HG03066 (cell line): ENCODE measurements around the gene KNDC1.

ENCODE experiments used
- ATAC-seq: cut with Tn5 transposase; IDR thresholded peaks from one replicate; pipeline ENCODE4 v1.9.1; 2021; ENCODE audit warnings: low read depth; ENCODE audit not compliant: unreplicated experiment

The KNDC1 gene

DNA sequence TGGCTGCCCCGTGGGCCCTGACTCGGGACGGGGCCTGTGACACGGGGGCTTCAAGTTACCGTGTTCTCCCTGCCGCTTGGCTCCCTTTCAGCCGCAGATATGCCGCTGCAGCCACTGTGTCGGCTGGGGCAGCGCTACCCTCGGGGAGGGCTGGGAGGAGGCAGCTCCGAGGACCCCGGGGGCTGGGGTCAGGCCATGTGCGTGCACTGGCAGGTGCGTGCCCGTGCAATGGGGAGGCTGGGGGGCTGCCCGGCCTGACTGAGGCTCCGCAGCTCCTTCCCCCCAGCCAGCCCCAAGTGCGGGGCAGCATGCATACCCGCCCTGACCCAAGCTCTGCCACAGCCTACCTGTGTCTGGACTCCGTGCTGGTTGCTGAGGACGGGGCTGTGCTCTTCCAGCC is 29.2 kb downstream of the KNDC1 start:
- no peak for ATAC-seq

DNA sequence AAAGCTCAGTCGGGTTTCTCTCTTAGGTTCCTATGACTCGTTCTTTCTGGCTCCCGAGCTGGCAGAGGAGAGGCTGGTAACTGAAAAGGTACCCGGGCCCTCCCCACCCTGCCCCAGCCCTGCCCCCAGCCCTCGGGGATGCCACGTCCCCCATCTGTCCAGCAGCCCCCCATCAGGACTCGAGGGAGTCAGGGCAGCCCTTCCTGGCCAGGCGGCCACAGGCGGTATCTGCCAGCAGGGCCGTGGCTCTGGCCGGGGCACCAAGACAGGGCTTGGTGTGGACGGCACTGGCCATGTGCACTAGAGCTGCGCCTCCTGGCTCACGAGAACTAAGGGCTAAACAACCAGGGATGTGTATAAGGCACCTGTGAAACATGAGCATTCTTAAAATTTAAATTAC is 29.7 kb downstream of the KNDC1 start:
- no peak for ATAC-seq

DNA sequence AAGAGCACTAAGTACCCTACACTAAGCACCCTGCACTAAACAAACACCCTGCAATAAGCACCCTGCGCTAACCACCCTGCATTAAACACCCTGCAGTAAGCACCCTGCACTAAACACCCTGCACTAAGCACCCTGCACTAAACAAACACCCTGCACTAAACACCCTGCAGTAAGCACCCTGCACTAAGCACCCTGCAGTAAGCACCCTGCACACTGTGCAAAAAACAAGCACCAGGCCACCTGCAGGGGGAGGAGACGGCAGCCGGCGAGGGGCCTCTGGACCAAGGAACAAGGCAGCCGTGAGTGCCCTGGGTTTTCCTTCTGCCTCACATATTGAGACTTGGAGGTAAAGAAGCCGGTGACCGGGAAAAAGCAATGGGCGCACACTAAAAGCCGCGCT is 30.2 kb downstream of the KNDC1 start:
- no peak for ATAC-seq

DNA sequence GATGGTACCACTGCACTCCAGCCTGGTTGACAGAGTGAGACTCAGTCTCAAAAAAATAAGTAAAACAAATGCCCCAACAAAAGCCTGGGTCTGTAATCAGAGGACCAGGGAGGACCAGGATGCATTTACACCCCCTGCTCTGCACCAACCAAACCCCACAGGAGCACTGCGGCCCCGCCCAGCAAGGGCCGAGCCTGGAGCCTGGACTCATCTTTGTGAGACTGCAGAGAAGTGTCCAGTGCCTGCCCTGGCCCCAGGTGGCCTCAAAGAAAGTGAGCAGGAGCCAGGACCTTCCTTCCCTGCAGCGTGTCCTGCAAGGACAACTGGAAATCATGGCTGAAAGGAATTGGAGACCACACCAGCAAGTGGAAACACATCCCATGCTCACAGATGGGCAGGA is 31.6 kb downstream of the KNDC1 start:
- ATAC-seq, result no peak

DNA sequence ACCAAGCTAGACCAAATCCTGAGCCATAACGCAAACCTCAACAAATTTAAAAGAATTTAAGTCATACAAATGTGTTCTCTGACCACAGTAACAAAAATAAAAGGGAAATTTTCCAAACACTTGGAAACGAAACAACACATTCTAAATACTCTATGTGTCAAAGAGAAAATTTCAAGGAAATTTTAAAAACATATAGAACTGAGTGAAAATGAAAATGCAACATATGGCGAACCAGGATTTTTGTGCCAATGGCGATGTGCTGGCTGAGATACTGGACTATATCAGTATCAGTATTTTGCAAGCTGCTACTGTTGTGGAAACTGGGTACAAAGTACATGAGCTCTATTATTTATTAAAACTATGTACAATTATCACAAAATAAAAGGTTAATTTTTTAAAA is 34.1 kb downstream of the KNDC1 start:
- ATAC-seq, result no peak

DNA sequence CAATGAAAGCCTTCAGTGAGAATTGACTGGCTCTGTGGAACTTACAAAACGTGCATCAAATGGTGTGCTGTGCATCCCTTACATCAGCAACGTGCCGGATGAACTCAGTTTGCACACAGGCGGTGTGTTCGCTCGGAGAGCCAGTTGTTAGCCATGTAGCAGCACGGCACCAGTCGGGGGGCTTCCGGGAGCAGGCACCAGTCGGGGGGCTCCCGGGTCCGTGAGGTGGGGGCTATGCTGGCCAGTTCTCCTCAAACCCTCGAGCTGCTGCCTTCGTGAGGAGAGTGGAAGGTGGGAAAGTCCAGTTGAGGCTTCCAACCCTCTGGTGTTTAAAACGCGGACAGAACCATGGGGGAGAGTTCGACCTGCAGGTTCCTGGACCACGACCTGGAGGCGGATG is 35.1 kb downstream of the KNDC1 start:
- no peak for ATAC-seq

DNA sequence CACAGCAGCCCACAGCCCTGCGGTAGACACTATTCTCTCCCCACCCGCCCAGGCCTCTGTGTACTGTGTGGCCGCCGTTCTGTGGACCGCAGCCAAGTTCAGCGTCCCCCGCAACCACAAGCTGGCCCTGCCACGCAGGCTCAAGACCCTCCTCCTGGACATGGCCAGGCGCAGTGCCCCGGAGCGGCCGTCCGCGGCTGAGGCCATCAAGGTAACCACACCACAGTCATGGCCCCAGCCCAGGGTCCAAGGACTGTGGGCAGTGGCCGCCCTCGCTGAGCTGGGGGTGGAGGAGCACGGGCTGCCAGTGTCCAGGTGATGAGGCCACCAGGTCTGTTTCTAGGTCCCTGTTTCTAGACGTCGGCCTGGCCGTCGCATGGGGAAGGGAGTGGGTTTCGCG is 35.6 kb downstream of the KNDC1 start:
- ATAC-seq, result no peak

DNA sequence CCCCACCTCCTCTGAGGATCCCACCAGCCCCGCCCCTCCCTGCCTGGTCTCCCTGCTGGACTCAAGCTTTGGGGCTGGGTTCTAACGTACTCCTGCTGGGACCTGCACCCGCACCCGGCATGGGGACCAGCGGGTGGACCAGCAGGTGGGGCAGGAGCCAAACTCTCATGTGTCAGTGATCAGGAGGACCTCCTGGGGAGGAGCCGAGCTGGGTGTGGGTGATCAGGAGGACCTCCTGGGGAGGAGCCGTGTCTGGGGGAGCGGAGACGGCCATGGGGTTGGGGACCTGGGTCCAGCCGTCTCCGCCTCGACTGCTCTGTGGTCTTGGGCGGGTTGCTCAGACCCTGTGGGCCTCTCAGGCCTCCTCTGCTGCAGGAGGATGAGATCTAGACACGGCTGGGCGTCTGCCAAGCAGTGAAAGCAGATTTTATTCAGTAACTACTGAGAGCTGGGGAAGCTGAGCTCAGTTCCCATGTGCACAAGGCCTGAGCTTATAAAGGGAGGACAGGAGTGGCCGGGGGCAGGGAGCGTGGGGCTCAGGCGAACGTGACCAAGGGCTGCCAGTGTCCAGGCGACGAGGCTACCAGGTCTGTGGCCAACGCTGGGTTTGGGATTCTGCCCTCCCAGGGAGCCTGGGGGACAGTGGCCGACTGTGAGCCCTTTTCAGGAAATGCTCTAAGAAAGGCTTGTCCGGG is 36.3 kb downstream of the KNDC1 start:
- no peak for ATAC-seq

DNA sequence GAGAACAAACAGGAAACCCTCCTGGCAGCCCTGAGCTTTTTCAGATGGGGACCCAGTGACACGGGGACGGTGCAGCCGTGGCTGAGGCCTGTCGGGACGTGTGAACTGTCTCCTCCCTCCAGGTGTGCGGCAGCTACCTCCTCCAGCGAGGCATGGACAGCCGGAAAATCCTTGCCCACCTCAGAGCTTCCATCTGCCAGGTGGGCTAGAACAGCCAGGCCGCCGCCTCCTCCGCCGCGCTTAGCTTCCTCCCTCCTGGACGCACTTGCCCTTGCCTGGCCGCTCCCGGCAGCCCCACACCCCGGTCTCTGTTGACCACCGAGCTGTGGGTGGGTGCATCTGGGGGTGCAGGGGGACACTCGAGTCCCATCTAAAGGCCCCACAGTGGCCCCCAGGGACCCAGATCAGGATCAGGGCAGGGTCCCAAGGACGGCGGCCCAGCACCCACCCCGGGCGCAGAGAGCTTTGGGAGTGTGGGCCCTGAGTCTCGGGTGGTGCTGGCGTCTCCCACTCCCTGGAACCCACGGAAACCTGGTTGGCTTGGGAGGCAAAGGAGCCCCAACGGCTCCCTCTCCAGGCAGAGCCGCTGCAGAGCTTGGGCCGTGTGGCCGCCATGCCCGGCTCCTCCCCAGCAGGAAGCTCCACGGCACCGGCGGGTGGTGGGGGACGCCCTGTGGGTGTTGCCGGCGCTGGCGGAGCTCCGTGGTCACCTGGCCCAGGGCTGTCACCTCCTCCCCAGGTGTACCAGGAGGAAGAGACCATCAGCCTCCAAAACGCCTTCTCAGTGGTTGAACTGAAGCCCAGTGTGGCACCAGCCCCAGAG is 37.1 kb downstream of the KNDC1 start:
- ATAC-seq, result no peak

DNA sequence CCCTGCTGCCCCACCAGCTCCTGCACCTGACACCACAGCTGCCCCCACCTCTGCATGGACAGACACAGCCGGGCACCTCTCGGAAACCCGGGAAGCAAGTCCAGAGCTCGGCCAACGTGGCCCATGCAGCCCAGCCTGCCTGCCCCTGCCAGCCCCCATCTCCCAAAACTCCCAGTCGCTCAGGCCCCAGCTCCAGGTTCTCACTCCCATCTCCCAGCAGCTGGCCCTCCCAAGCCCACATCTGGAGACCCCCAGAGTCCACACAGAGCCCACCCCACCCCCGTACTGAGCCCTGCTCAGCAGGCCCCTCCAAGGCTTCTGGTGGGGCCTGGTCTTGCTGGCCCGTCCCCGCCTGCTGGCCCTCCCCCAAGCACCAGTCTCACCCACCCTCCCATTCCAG is 37.8 kb downstream of the KNDC1 start:
- ATAC-seq, result no peak

DNA sequence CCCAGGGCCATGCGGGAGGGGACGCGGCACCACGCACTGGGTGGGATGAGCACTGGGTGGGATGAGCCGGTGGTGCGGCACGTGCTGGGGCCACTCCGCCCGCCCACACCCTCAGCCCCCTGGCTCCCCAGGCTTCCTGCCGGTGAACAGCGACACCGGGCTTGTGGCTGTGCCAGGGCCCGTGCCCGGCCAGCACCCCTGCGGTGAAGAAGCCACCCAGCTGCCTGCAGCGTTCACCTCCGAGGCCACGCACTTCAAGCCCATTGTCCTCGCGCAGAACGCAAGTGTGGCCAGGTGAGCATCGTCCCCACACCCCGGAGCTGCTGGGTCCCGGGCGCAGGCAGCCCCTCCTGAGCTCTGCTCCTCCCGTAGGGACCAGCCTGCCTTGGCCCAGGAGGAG is 38.2 kb downstream of the KNDC1 start:
- ATAC-seq, result no peak

DNA sequence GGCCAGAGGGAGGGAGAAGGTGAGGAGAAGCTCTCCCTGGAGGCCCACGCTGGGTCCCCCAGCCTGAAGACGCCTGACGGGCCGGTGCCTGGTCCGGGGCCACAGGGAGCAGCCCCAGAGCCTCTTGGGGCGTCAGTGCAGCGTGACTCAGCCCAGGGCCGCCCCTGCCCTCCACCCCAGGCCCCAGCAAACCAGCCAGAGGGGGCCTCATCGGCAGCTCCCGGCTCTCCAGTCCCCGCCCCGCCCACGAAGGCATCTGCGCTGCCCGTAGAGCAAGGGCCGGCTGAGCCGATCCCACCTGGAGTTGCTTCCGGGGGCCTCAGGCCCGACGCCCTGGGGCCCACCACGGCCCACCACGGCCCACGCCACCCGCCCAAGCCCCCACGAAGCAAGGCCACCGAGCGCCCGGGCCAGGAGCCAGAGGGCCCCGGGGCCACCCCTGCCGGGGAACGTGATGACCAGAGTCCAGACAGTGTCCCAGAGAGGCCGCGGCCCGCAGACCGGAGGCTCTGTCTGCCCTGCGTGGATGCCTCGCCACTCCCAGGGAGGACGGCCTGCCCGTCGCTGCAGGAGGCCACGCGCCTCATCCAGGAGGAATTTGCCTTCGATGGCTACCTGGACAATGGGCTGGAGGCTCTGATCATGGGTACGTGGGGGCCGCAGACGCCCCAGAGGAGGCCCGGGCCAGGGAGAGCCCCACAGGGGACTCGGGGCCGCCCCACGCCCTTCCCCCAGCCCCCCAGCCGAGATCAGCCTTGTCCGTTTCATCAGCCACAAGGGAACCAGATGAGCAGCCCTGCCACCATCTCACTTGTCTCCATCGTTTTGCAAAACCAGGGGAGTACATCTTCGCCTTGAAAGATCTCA is 38.8 kb downstream of the KNDC1 start:
- no peak for ATAC-seq

DNA sequence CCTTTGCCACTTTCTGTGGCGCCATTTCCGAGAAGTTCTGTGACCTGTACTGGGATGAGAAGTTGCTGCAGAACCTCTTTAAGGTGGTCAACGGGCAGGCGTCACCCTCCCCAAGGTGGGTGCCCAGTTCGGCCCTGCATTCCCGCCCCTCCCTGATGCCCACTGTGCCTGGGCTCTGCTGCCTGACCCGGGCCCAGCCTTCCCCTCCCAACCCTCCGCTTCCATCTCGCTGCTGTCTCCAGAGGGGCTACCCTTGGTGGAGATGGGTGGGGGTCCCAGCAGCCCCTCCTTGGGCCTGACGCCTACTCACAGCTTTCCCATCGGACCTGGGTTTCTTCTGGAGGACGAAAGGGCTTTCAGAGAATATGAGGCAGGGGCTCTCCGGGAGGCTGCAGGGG is 39.5 kb downstream of the KNDC1 start:
- no peak for ATAC-seq

DNA sequence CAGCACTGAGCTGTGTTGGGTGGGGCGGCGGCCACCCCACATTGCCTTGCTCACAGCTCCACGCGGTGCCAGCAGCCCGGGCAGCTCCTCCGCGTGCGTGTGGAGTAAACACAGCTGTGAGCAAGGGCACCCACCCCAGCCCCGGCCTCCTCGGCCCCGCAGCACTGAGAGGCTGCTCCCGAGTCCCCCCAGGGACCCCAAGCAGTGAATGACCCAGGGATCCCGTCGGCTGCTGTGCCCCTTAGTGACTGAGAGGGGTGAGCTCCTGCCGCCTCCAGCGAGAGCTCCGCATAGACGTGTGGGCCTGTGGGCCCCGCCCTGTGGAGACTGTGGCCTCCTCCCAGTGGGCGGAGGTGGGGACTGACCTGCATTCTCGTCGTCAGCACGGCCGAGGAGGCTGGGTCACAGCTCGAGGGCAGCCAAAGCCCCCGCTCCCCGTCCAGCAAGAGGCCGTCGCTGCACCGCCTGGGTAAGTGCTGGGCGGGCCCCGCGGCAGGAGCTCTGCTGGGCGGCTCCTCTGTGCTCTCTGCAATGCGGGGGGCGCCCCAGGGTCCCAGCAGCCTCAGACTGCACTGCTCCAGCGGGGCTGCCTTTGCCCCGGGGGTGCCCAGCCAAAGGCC is 40.1 kb downstream of the KNDC1 start:
- ATAC-seq, result no peak

DNA sequence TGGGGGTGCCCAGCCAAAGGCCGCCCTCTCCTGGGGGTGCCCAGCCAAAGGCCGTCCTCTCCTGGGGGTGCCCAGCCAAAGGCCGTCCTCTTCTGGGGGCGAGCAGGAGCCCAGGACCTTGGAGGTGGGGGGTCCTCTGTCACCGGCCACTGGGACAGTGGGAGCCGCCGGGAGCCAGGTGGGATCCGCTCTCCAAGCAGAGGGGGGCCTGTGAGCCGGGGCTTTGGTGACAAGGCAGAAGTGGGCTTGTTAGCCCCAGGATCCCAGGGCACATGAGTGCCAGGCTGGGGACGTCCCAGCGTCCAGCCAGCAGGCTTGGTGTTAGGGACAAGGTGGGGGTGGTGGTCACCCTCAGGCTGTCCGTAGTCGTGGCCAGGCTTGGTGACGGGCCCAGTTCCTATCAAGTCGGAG is 40.6 kb downstream of the KNDC1 start:
- no peak for ATAC-seq

DNA sequence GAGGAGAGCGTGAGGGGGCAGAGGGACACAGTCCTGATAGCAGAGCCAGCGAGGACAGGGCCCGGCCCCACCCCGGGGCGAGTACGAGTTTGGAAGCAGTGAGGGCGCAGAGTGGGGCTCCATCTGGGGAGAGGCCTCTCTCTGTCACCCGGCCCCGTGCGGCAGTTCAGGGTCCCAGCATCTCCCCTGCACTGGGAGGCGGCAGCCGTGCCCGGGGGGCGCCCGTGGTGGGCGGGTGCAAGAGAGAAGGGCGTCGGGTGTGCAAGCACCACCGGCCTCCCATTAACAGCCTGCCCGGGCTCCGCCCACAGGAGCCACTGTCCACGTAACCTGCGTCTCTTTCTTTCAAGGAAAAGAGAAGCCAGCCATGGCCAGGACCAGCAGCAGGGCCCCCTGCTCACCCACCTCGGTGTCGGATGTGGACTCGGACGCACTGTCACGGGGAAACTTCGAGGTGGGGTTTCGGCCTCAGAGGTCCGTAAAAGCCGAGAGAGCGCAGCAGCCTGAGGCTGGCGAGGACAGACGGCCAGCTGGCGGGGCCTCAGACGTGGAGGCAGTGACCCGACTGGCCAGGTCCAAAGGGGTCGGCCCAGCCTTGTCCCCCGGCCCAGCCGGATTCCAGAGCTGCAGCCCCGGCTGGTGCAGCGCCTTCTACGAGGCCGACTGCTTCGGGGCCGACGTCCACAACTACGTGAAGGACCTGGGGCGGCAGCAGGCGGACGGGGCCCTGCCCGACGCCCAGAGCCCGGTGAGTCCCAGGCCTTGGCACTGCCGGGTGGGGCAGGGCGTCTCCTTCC is 41.3 kb downstream of the KNDC1 start:
- no peak for ATAC-seq

DNA sequence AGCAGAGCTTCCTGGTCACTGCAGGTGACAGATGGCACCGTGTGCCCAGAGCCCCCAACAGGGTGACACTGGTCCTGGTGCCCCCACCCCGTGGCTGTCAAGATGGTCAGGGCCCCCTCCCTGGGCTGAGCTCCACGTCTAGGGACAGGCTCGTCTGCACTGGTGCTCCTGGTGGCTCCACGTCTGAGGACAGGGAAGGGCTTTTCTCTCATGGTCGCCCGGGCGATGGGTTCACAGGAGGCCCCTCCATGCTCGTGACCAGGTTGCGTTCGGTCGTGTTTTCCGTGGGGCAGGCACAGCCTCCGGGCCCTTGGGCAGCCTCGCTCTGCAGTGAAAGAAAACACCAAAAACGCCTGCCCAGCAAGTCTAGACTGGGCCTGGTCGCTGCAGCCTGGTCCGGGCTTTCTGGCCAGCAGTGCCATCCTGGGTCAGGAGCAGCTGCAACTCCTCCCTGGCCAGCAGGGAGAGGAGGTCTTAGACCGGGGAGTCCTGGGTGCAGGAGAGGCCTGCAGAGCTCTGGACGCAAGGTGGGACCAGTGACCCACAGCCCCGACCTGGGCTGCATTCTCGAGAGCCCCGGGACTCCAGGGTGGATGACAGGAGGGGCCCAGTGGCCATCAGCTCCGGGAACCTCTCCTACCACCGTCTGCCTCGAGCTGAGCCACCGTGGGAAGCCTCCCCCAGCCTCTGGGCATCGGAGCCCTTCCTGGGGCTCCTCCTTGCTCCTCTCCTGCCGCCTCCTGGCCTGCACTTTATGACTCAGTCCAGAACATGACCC is 42.1 kb downstream of the KNDC1 start:
- no peak for ATAC-seq

DNA sequence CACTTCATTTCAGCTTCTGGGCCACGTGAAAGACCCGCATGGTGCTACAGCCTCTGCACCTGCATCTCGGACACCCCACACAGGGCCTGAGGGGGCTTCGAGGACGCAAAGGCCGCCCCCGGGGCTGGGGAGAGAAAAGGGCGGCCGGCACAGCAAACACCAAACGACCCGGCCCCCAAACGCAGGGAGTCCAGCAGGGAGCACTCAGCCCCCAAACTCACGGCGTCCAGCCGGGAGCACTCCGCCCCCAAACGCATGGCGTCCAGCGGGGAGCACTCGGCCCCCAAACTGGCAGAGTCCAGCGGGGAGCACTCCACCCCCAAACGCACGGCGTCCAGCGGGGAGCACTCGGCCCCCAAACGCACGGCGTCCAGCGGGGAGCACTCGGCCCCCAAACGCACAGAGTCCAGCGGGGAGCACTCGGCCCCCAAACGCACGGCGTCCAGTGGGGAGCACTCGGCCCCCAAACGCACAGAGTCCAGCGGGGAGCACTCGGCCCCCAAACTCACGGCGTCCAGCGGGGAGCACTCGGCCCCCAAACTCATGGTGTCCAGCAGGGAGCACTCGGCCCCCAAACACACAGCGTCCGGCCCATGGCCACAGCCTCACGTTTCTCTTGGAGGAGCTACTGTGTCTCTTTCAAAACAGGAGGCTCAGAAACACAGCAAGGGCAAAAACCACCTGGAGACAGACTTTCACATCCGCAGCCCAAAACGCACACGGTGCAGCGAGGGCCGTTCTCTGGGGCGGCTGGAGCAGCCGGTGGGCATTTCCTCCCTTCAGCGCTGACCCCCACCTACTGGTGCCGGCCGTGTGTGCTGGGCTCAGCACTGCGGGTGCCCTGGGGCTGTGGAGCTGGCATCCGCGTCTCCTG is 43.0 kb downstream of the KNDC1 start:
- ATAC-seq, result no peak
